ENCODE data around the gene ZNF556.

Gene ZNF556

GRCh38 chr19:2906631-2907195, 39.6 kb downstream of the ZNF556 start:
- 0 out of 2 replicates have a peak, but pooled peaks cover 4% of the 10 kb centered on the region for H3K9me3 ChIP-seq (ENCODE audit: control insufficient read depth, insufficient read depth, low read length)
- no peaks in the 10 kb centered on the region for H3K36me3 ChIP-seq (ENCODE audit: insufficient read depth, low read length)
- no peaks in the 10 kb centered on the region; the same call in 1 of the 2 replicates for H3K4me1 ChIP-seq (ENCODE audit: insufficient read depth, low read length)
- no peak overlapping the region for H3K9ac ChIP-seq (ENCODE audit: low read depth, low read length)

GRCh38 chr19:2912306-2912705, 45.2 kb downstream of the ZNF556 start:
- Histone ChIP-seq H3K4me1 (ENCODE audit: insufficient read depth, low read length) (no peaks in the 10 kb centered on the region), H3K9ac (ENCODE audit: low read depth, low read length) (no peak overlapping the region), H3K9me3 (ENCODE audit: control insufficient read depth, insufficient read depth, low read length) (peaks cover 11% of the 10 kb centered on the region), H3K36me3 (ENCODE audit: insufficient read depth, low read length) (peaks cover 7% of the 10 kb centered on the region)

GRCh38 chr19:2917275-2918184, 50.4 kb downstream of the ZNF556 start:
- Histone ChIP-seq H3K9me3 (ENCODE audit: control insufficient read depth, insufficient read depth, low read length) (peaks cover 11% of the 10 kb centered on the region), H3K9ac (ENCODE audit: low read depth, low read length) (no peak overlapping the region), H3K36me3 (ENCODE audit: insufficient read depth, low read length) (peaks cover 17% of the 10 kb centered on the region), H3K4me1 (ENCODE audit: insufficient read depth, low read length) (no peaks in the 10 kb centered on the region)

- Histone ChIP-seq H3K4me1 (ENCODE audit: insufficient read depth, low read length) (no peaks in the 10 kb centered on the region), H3K9ac (ENCODE audit: low read depth, low read length) (no peak overlapping the region), H3K9me3 (ENCODE audit: control insufficient read depth, insufficient read depth, low read length) (no peaks in the 10 kb centered on the region; the same call in 1 of the 2 replicates), H3K36me3 (ENCODE audit: insufficient read depth, low read length) (peaks cover 3% of the 10 kb centered on the region; the same call in 1 of the 2 replicates)
Measured at GRCh38 chr19:2922987-2923386, 55.9 kb downstream of the ZNF556 start.

GRCh38 chr19:2923510-2923909, 56.4 kb downstream of the ZNF556 start:
- H3K9ac ChIP-seq (ENCODE audit: low read depth, low read length): no peak overlapping the region
- H3K9me3 ChIP-seq (ENCODE audit: control insufficient read depth, insufficient read depth, low read length): no peaks in the 10 kb centered on the region; the same call in 1 of the 2 replicates
- no peaks in the 10 kb centered on the region for H3K4me1 ChIP-seq (ENCODE audit: insufficient read depth, low read length)
- H3K36me3 ChIP-seq (ENCODE audit: insufficient read depth, low read length): no peaks in the 10 kb centered on the region; the same call in 1 of the 2 replicates

- peaks cover 1% of the 10 kb centered on the region; the same call in 1 of the 2 replicates for H3K36me3 ChIP-seq (ENCODE audit: insufficient read depth, low read length)
- no peaks in the 10 kb centered on the region for H3K4me1 ChIP-seq (ENCODE audit: insufficient read depth, low read length)
- H3K9ac ChIP-seq (ENCODE audit: low read depth, low read length): no peak overlapping the region
- H3K9me3 ChIP-seq (ENCODE audit: control insufficient read depth, insufficient read depth, low read length): no peaks in the 10 kb centered on the region
Measured at GRCh38 chr19:2926341-2927031, 59.4 kb downstream of the ZNF556 start.

- Histone ChIP-seq H3K9ac (ENCODE audit: low read depth, low read length) (no peak overlapping the region), H3K9me3 (ENCODE audit: control insufficient read depth, insufficient read depth, low read length) (peaks cover under 1% of the 10 kb centered on the region; the same call in 1 of the 2 replicates), H3K36me3 (ENCODE audit: insufficient read depth, low read length) (peaks cover 3% of the 10 kb centered on the region; the same call in 1 of the 2 replicates)
Measured at GRCh38 chr19:2927032-2927430, 59.9 kb downstream of the ZNF556 start.

More at GRCh38 chr19:2927032-2927430, 59.9 kb downstream of the ZNF556 start:
- H3K4me1 ChIP-seq (ENCODE audit: insufficient read depth, low read length): no peaks in the 10 kb centered on the region

All from ES-I3 (cell line).